A673 (cell line): ENCODE measurements around the gene IL10RB.

Experiments
- CTCF ChIP-seq: fragments of 300-800, 200-600 bp; sonication (generic); conservative IDR thresholded peaks from 2 replicates; pipeline ENCODE4 v1.5.1; 2017; ENCODE audit warnings: low read depth, mild to moderate bottlenecking, antibody characterized with exemption, low read length, moderate library complexity, mixed read lengths
- EZH2 ChIP-seq: fragments of 200-600 bp; sonication (generic); IDR thresholded peaks from 2 replicates; pipeline ENCODE4 v1.6.1; 2017; ENCODE audit warnings: borderline replicate concordance, low read depth, mild to moderate bottlenecking, mixed read lengths, antibody characterized with exemption, low read length; ENCODE audit not compliant: poor library complexity, severe bottlenecking

- TF ChIP-seq CTCF (no peak), EZH2 (no peak)
These were observed 46.0 kb downstream of the IL10RB start for GRCh38 chr21:33312121-33312520.
